ENCODE measurements around the gene C1orf167.
"Not testable (repeated sequence)": the region's sequence is repeated elsewhere in the genome, so short reads cannot be mapped to it uniquely, and the experiment has no call there.

Gene C1orf167

GRCh38 chr1:11802616-11802972 lies 40.6 kb downstream of the C1orf167 start:
- no peak for ATAC-seq

DNA sequence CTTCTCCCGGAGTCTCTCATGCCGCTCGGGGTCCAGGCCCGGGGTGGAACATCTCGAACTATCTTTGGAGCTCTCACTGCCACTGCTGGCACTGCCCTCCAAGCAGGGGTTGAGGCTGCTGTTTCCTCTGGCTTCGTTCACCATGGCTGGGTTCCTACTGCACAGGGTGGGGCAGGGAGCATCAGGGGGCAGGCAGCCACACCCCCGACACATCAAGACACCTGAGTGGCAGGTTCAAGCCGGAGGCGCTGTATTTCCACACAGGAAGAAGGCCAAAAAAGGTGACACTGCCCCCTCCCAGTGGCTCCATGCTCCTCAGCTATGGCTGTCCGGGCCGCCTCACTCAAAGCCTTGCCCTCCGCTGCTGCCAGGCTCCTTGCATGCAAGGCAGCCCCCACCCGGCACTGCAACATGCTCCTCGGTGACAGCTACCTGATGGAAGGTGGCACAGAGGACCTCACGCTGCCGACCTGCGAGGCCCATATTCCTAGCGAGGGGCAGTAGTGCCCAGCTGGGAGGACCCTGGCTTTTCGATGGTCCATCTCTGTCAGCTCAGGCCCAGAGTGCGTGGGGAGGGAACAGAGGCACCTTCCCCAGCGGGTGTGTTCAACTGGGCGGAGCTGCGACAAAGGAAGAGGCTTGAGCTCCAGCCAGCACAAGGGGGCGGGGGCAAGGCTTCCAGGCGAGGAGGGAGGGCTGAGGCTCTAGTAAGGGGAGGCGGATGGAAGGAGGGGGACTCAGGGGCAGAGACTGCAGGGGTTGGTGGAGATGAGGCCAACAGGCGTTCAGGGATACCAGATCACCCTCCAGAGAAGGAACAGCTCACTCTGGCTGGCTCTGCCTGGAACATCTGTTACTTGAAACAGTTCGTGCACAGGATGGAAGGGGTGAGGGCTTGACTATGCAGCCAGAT lies 41.2 kb downstream of the C1orf167 start:
- peak in 1 of 2 donors; percentile 8 for ATAC-seq

GRCh38 chr1:11803924-11804665 lies 42.1 kb downstream of the C1orf167 start:
- ATAC-seq: not testable (repeated sequence)

DNA sequence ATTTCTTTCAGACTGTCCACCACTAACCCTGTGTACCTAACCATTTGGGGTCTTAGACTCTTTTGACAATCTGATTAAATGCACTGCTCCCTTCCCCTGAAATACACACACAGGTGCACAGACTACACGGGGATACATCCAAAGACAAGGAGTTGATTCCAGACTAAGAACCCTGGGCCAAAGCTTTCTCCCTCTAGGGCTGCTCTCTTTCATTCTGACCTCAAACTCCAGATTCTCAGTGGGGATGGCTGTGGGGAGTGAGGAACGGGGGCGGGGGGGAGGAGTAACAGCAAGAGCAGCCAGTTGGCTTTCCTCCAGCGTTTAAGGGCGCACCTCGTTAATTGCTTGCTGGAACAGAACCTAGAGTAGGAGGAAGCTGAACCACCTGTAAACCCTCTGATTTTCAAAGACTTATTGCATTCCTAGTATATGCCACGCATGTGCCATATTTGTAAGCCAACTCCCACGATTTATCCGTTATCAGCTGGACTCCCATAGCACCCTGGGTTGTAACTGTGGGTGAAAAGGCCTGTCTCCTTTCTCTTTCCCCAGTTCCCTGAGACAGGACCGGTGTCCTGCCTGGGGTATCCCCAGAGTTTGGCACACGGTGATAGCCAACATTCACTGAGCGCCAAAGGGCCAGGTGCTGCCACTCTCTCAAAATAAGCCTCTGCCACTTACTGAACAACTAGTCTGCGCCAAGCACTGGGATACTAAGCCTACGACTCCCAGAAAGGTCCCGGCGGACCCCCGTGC lies 42.9 kb downstream of the C1orf167 start:
- ATAC-seq: no peak

DNA sequence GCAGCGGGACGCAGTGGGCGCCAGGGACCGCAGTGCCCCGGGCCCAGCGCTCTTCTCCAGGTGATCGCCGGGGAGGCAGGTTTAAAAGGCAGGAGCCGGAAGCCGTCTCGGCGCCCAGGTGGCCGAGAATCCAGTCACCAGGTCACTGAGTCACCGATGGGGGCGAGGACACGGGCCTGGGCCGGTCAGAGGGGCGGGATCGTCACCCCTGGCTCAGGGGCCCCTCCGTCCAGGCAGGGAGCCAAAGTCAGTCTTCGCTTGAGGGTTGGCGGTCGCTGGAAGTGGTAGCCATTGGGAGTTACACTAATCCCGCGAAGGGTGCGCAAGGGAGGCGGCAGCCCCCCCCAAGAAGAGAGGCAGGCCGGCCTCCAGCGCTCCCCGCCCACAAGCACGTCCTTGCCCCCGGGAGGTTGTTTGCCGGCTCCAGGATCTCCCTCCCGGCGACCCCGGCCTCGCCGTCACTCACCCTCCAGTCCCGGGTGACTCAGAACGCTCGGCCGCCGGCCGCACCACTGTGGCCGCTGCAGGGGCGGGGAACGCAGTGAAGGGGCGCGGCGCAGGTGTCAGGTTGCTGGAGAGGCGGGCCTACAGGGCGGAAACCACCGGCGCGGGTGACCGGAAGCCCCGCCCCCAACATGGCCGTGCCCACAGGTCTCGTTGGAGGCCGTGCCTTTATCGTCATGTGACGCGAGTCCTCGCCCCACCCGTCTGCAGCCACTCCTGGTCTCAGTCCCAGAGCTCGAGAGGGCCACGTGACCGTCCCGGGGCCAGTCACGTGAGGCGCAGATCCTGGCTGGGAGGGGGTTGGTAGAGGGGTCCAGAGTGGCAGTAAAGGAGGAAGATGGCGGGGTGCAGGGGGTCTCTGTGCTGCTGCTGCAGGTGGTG lies 43.7 kb downstream of the C1orf167 start, which contains the start of the genes CLCN6 and MTHFR:
Gene CLCN6 (plus strand): TSS at position 770 of the 885 bp plus-strand sequence. CDS start 72 bp downstream, at position 842.
Gene MTHFR (minus strand): TSS at position 543 of the 885 bp plus-strand sequence. CDS start 2,848 bp downstream, outside the sequence.
- ATAC-seq: peak; percentile 94 to 95

GRCh38 chr1:11806307-11806936 lies 44.4 kb downstream of the C1orf167 start:
- ATAC-seq: peak; percentile 59

GRCh38 chr1:11807133-11807532 lies 45.1 kb downstream of the C1orf167 start:
- ATAC-seq: no peak

- no peak for ATAC-seq
Observed at GRCh38 chr1:11813021-11813420, 51.0 kb downstream of the C1orf167 start.

GRCh38 chr1:11817192-11817591 lies 55.2 kb downstream of the C1orf167 start:
- no peak for ATAC-seq

GRCh38 chr1:11822091-11822490 lies 60.1 kb downstream of the C1orf167 start:
- no peak for ATAC-seq

DNA sequence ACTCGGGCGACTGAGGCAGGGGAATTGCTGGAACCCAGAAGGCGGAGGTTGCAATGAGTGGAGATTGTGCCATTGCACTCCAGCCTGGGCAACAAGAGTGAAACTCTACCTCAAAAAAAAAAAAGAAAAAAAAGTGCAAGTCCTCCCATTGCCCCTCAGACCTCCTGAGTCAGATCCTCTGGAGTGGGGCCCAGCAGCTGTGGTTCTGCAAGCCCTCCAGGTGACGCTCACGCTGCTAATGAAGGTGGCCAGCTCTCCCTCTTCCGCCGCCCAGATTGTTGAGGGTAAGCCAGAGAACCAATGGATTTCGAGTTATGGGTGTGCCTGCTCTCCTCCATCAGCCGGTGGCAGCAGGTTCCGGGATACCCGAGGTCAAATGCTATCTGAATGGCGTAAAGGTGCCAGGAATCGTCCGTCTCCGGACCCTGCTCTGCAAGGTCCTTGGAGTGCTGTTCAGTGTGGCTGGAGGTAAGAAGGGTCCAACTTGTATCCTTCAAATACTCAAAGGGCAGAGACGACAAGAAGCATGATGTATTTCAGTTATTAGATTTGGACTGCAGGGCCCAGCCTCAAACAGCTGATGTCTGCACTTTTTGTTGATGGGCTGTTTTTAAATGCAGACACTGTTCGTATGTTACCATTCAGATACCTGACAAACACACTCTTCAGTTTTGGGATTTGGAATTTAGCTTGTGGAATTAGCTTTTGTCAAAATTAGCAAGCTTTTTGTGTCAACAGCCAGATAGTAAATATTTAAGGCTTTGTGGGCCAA lies 61.6 kb downstream of the C1orf167 start:
- ATAC-seq: no peak

- ATAC-seq: no peak
Observed at GRCh38 chr1:11825131-11825530, 63.1 kb downstream of the C1orf167 start.

GRCh38 chr1:11826946-11827345 lies 65.0 kb downstream of the C1orf167 start:
- ATAC-seq: no peak

DNA sequence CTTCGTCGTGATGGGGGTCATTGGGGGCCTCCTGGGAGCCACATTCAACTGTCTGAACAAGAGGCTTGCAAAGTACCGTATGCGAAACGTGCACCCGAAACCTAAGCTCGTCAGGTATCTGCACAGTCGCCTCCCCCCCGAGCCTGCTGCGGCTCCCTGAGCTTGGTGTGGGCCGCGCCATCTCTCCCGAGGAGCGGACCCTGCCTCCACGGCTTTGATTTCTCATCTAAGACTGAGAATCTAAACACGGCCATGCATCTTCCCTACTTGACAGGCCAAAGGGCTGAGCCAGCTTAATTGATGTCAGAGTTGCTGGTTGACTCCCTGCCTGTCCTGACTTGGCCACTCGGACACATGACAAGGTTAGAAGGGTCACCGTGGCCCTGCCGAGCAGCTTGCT lies 66.5 kb downstream of the C1orf167 start:
- no peak for ATAC-seq

GRCh38 chr1:11831945-11832725 lies 70.1 kb downstream of the C1orf167 start:
- no peak for ATAC-seq

GRCh38 chr1:11833497-11833896 lies 71.5 kb downstream of the C1orf167 start:
- ATAC-seq: no peak

DNA sequence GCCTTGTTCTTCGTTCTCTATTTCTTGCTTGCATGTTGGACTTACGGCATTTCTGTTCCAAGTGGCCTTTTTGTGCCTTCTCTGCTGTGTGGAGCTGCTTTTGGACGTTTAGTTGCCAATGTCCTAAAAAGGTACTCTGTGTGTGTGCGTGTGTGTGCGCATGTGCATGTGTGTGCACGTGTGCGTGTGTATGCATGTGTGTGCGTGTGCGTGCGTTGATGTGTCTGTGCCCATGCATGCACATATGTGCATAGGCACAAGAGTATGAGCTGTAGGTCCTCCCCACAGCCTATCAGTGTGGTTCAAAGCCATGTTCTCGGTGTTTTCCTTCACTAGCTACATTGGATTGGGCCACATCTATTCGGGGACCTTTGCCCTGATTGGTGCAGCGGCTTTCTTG lies 71.9 kb downstream of the C1orf167 start:
- ATAC-seq: no peak

DNA sequence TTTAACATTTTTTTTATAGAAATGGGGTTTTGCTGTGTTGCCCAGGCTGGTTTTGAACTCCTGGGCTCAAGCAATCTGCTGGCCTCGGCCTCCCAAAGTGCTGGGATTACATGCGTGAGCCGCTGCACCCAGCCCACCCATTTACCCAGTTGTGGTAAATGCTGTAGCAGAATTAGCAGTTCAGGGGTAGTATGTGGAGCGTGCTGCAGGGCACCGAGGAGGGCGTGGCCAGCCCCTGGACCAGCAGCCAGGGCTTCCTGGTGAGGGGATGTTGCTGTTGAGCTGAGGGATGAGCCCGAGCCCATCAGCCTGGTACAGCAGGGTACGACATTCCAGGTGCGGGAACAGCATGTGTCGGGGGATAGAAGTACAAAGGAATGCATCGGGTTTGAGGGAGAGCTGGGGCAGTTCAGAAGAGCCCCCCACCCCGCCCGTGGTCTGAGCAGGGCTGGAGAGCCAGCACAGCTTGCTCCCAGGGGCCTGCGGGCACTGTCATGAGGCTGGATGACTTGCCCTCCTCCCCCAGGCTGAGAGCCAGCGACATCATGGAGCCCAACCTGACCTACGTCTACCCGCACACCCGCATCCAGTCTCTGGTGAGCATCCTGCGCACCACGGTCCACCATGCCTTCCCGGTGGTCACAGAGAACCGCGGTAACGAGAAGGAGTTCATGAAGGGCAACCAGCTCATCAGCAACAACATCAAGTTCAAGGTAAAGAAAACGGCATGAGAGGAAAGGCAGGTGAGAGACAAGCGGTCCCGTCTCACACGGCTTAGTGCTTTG lies 73.6 kb downstream of the C1orf167 start:
- no peak for ATAC-seq
